ENCODE results near the gene INSR.

The INSR gene

DNA sequence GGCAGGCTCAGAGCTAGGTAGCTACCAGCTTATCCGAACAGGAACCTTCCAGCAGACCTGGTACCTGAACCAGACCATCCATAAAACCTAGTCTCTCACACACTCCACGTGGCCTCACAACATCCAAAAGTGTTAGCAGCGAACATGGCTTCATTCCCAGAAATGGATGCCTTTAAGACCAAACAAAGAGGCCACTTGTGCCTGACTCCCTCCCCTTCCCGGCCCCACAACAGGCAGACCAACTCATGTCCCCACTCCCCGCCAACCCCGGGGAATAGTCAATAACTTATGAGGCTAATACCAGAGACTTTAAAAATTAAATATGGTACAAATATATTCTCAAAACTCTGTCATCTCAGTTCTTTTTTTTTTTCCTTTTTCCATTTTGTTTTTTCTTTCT, 178.5 kb downstream of the INSR start:
- Histone ChIP-seq H3K27ac (ENCODE audit: extremely low read depth, low read depth, low read length) (no peak overlapping the region), H3K36me3 (ENCODE audit: control insufficient read depth in 2 of 2, insufficient read depth in 1 of 2, low read length in 2 of 2) (peaks cover 3 to 42% of the 10 kb centered on the region in 2 experiments; a peak in 2 of 3 replicates), H3K9me3 (ENCODE audit: control insufficient read depth, insufficient read depth, low read depth, low read length) (no peaks in the 10 kb centered on the region), H3K4me3 (ENCODE audit: low read depth, low read length) (no peak overlapping the region), H3K4me1 (ENCODE audit: control insufficient read depth, insufficient read depth, low read length) (no peaks in the 10 kb centered on the region)
- no peak for TF ChIP-seq ZNF311 (tag by site-specific recombination; IDR thresholded peaks at IDR 0.05; ENCODE audit: borderline replicate concordance)
- TF ChIP-seq ZNF555 (tag by site-specific recombination; conservative IDR thresholded peaks at IDR 0.05), result no peak
- TF ChIP-seq KLF16 (tag by site-specific recombination; IDR thresholded peaks at IDR 0.05), result no peak
- TF ChIP-seq ZNF146 (tag by site-specific recombination; IDR thresholded peaks at IDR 0.05), result no peak
- TF ChIP-seq ELK4 (IDR thresholded peaks at IDR 0.05; ENCODE audit: borderline replicate concordance, low read depth, low read length), result no peak
- CTCF ChIA-PET, result interaction anchor here (1.1 kb wide), 1 partner anchor 238 kb away, joined by 3 read pairs; no protein-coding TSS in a partner anchor
- POLR2A ChIA-PET, result interaction anchor here (0.6 to 0.7 kb wide), 2 partner anchors 164 to 755 kb away, joined by 3 read pairs; no protein-coding TSS in a partner anchor

GRCh38 chr19:7113233-7113632, 181.0 kb downstream of the INSR start:
- peaks cover 0 to 22% of the 10 kb centered on the region in 2 experiments; a peak in 2 of 3 replicates for H3K36me3 ChIP-seq (ENCODE audit: control insufficient read depth in 2 of 2, insufficient read depth in 1 of 2, low read length in 2 of 2)
- TF ChIP-seq, protein P1, sequence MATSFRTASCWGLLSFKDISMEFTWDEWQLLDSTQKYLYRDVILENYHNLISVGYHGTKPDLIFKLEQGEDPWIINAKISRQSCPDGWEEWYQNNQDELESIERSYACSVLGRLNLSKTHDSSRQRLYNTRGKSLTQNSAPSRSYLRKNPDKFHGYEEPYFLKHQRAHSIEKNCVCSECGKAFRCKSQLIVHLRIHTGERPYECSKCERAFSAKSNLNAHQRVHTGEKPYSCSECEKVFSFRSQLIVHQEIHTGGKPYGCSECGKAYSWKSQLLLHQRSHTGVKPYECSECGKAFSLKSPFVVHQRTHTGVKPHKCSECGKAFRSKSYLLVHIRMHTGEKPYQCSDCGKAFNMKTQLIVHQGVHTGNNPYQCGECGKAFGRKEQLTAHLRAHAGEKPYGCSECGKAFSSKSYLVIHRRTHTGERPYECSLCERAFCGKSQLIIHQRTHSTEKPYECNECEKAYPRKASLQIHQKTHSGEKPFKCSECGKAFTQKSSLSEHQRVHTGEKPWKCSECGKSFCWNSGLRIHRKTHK (tag by site-specific recombination; IDR thresholded peaks at IDR 0.05), result peak; percentile 88
- TF ChIP-seq, protein P2, sequence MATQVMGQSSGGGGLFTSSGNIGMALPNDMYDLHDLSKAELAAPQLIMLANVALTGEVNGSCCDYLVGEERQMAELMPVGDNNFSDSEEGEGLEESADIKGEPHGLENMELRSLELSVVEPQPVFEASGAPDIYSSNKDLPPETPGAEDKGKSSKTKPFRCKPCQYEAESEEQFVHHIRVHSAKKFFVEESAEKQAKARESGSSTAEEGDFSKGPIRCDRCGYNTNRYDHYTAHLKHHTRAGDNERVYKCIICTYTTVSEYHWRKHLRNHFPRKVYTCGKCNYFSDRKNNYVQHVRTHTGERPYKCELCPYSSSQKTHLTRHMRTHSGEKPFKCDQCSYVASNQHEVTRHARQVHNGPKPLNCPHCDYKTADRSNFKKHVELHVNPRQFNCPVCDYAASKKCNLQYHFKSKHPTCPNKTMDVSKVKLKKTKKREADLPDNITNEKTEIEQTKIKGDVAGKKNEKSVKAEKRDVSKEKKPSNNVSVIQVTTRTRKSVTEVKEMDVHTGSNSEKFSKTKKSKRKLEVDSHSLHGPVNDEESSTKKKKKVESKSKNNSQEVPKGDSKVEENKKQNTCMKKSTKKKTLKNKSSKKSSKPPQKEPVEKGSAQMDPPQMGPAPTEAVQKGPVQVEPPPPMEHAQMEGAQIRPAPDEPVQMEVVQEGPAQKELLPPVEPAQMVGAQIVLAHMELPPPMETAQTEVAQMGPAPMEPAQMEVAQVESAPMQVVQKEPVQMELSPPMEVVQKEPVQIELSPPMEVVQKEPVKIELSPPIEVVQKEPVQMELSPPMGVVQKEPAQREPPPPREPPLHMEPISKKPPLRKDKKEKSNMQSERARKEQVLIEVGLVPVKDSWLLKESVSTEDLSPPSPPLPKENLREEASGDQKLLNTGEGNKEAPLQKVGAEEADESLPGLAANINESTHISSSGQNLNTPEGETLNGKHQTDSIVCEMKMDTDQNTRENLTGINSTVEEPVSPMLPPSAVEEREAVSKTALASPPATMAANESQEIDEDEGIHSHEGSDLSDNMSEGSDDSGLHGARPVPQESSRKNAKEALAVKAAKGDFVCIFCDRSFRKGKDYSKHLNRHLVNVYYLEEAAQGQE (tag by site-specific recombination; IDR thresholded peaks at IDR 0.05), result peak; percentile 92
- TF ChIP-seq, protein P3, sequence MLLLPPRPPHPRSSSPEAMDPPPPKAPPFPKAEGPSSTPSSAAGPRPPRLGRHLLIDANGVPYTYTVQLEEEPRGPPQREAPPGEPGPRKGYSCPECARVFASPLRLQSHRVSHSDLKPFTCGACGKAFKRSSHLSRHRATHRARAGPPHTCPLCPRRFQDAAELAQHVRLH (tag by site-specific recombination; IDR thresholded peaks at IDR 0.05), result no peak
- TF ChIP-seq HOXD13 (CRISPR knock-in tag; IDR thresholded peaks at IDR 0.05; ENCODE audit: borderline replicate concordance) (no peak), ZNF266 (tag by site-specific recombination; IDR thresholded peaks at IDR 0.05; ENCODE audit: low read depth) (no peak)
- no peak overlapping the region for H3K27ac ChIP-seq (ENCODE audit: extremely low read depth, low read depth, low read length)
- ChIA-PET POLR2A (no interaction called here), CTCF (interaction anchor here (1.2 to 1.4 kb wide), 2 partner anchors 11 to 14 kb away, joined by 3 to 5 read pairs; no protein-coding TSS in a partner anchor)
- H3K4me1 ChIP-seq (ENCODE audit: control insufficient read depth, insufficient read depth, low read length), result no peaks in the 10 kb centered on the region
- H3K4me3 ChIP-seq (ENCODE audit: low read depth, low read length), result no peak overlapping the region
- H3K9me3 ChIP-seq (ENCODE audit: control insufficient read depth, insufficient read depth, low read depth, low read length), result no peaks in the 10 kb centered on the region

DNA sequence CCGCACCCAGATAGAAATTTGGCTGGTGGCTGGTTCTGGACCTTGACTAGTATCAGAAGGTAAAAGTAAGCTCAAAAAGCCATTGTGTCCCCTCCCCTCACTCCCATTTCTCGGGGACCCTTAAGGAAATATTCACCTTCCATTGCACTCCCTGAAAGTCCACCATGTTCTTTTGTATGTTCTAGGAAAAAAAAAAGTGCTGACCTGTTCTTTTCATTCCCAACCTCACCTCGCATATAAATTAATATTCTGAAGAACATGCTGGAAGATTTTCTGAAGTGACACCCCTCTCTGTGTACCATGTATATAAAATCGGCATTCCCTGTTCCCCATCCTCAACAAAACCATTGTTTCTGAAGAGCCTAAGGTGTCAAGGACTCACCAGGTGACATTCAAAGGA, 181.5 kb downstream of the INSR start:
- TF ChIP-seq ZNF266 (tag by site-specific recombination; IDR thresholded peaks at IDR 0.05; ENCODE audit: low read depth) (no peak), ZBTB1 (tag by site-specific recombination; IDR thresholded peaks at IDR 0.05) (no peak), ZNF48 (tag by site-specific recombination; IDR thresholded peaks at IDR 0.05) (no peak), ZBTB21 (tag by site-specific recombination; IDR thresholded peaks at IDR 0.05) (no peak), SETDB1 (IDR thresholded peaks at IDR 0.05; ENCODE audit: insufficient read length, low read length) (peak; percentile 4), ZNF184 (tag by site-specific recombination; IDR thresholded peaks at IDR 0.05) (no peak)
- ChIA-PET POLR2A (no interaction called here), CTCF (interaction anchor here (1.2 to 1.5 kb wide), 3 partner anchors 10 to 242 kb away, joined by 3 to 5 read pairs (median 3); no protein-coding TSS in a partner anchor)
- Histone ChIP-seq H3K27ac (ENCODE audit: extremely low read depth, low read depth, low read length) (no peak overlapping the region), H3K4me3 (ENCODE audit: low read depth, low read length) (no peak overlapping the region), H3K36me3 (ENCODE audit: control insufficient read depth in 2 of 2, insufficient read depth in 1 of 2, low read length in 2 of 2) (peaks cover 0 to 22% of the 10 kb centered on the region in 2 experiments; a peak in 1 of 3 replicates), H3K4me1 (ENCODE audit: control insufficient read depth, insufficient read depth, low read length) (no peaks in the 10 kb centered on the region), H3K9me3 (ENCODE audit: control insufficient read depth, insufficient read depth, low read depth, low read length) (no peaks in the 10 kb centered on the region)
